Neutrophil (primary cell): ENCODE measurements around the gene HHATL.

Experiments
- H3K27ac ChIP-seq: fragments of 200-600 bp; sonication (generic); 2 replicates; pipeline ENCODE4 v1.5.1; 2016; ENCODE audit warnings: mild to moderate bottlenecking, moderate library complexity
- H3K27me3 ChIP-seq: fragments of 200-600 bp; sonication (generic); 2 replicates; pipeline ENCODE4 v1.6.0; 2016; ENCODE audit warnings: mild to moderate bottlenecking
- H3K36me3 ChIP-seq: fragments of 200-600 bp; sonication (generic); 2 replicates; pipeline ENCODE4 v1.5.1; 2017
- H3K4me1 ChIP-seq, 2 experiments: fragments of 200-600 bp in 1 of 2; sonication (generic) in 1 of 2; 1 replicate in 1 of 2; 2 replicates in 1 of 2; pipeline versions ENCODE4 v1.5.1 to v1.6.1; 2013 to 2016; ENCODE audit warnings: low read depth in 1 of 2, low read length in 1 of 2, mild to moderate bottlenecking in 1 of 2, moderate library complexity in 1 of 2; ENCODE audit not compliant: control insufficient read depth in 1 of 2, insufficient read depth in 1 of 2
- H3K4me3 ChIP-seq, 2 experiments: fragments of 200-600 bp in 1 of 2; sonication (generic) in 1 of 2; 1 replicate in 1 of 2; 2 replicates in 1 of 2; pipeline ENCODE4 v1.5.1; 2013 to 2016; ENCODE audit warnings: low read depth in 1 of 2, low read length in 1 of 2, mild to moderate bottlenecking in 1 of 2, moderate library complexity in 1 of 2
- H3K9me3 ChIP-seq: fragments of 200-600 bp; sonication (generic); 2 replicates; pipeline ENCODE4 v1.5.1; 2016
- TF ChIP-seq, protein P1 (sequence below): fragments of 200-600 bp; sonication (generic); IDR thresholded peaks from 2 replicates; pipeline ENCODE4 v1.5.1; 2016; ENCODE audit warnings: antibody characterized with exemption

The HHATL gene

DNA sequence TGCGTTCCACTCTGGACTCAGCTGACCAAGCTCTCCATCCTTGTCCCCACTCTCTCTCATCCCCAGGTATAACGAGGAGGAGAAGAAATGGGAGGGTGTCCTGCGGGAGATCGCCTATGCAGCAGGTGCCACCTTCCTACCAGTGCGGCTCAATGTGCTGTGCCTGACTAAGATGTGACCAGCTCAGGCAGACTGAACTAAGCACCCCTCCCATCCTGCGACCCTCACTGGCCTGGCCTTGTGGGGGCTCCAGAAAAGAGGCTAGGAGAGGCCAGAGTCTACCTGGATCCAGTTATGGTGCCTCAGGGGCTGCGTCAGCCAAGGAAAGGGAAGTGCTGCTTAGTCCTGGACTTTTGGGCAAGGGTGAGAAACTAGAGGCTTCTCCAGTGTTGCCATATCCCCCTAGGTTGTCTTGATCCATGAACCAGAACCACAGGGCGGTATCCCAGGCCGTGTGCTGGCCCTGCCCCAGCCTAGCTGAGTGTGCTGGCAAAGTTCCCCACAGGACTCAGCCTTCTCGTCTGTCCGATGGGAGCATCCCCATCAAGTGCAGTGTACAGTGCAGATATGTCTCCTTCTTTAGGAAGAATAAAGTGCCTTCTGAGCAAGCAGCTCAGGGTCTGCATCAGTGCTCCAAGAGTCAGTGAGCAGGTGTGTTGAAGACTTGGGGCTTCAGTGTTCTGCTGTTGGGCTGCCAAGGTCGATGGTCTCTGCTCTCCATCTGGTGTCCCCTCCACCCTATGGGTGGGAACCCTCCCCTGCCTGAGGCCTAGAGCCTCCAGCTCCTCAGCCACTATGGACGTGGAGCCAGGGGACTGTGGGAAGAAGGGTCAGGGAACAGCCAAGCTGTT is 10.6 kb downstream of the HHATL start:
- H3K9me3 ChIP-seq = no peaks in the 10 kb centered on the region
- TF ChIP-seq, protein P1, sequence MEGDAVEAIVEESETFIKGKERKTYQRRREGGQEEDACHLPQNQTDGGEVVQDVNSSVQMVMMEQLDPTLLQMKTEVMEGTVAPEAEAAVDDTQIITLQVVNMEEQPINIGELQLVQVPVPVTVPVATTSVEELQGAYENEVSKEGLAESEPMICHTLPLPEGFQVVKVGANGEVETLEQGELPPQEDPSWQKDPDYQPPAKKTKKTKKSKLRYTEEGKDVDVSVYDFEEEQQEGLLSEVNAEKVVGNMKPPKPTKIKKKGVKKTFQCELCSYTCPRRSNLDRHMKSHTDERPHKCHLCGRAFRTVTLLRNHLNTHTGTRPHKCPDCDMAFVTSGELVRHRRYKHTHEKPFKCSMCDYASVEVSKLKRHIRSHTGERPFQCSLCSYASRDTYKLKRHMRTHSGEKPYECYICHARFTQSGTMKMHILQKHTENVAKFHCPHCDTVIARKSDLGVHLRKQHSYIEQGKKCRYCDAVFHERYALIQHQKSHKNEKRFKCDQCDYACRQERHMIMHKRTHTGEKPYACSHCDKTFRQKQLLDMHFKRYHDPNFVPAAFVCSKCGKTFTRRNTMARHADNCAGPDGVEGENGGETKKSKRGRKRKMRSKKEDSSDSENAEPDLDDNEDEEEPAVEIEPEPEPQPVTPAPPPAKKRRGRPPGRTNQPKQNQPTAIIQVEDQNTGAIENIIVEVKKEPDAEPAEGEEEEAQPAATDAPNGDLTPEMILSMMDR = no peak

DNA sequence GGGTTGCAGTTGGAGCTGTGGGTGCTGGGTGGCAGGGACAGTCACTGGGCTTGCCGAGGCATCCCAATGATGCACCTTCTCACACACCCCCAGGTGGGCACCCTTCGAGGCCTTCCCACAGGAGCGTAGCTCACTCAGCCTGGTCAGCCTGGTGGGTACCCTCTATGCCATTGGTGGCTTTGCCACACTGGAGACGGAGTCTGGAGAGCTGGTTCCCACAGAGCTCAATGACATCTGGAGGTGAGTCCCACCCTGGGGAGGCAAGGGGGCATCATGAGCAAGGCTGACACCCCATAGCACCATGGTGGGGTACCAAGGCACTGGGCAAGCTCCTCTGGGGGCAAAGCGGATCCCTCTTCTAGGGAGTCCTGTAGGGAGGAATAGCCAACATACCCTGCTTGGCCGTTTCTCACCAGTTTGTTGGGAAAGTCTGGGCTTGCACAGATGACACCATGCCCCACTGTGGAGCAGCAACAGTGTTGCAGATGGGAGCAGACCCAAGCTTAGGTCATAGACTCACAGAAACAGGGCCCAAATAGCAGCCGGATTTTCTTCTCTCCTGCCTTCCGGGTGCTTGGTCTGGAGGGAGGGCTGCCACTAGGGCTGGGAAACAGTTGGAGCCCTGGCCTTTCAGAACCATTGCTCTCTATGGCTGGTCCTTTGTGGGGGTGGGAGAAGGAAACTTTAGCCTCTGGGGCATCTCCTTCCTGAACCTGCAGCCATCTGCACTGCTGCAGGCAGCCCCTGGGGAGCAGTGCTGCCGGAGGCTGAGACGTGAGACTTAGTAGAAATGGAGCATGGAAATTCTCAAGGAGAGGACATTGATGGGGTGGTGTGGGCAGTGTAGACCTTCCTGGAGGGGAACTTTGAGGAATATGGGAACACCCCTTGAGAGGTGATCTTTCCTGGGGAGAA is 11.6 kb downstream of the HHATL start:
- H3K36me3 ChIP-seq = no peaks in the 10 kb centered on the region
- peaks cover 0 to 2% of the 10 kb centered on the region in 2 experiments for H3K4me1 ChIP-seq
- no peaks in the 10 kb centered on the region for H3K9me3 ChIP-seq
- H3K4me3 ChIP-seq = no peak overlapping the region
- H3K27me3 ChIP-seq = peaks cover 63% of the 10 kb centered on the region
- no peak overlapping the region for H3K27ac ChIP-seq
- TF ChIP-seq, protein P1 = no peak

More for the DNA sequence above, 10.6 kb downstream of the HHATL start:
- Histone ChIP-seq H3K27ac (no peak overlapping the region), H3K4me1 (no peaks in the 10 kb centered on the region), H3K27me3 (peaks cover 61% of the 10 kb centered on the region), H3K4me3 (no peak overlapping the region), H3K36me3 (no peaks in the 10 kb centered on the region)

DNA sequence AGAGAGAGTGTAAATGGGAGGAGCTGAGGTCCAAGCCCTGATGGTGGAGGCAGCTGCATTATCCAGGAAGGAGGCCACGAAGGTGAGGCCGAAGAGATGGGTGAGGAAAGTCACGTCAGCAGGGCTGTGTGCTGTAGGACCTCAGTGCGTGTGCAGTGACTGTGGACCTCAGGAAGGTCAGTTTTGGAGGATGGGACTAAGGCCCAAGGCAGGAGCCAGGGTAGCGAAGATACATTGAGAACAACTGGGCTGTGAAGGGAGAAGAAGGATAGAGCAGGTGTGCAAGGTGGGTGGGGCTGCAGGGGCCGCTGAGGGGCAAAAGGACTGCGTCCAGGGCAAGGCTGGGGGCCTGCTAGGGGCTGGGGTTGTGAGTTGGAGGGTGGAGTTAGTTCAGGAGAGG is 12.4 kb downstream of the HHATL start:
- H3K4me3 ChIP-seq = no peak overlapping the region
- no peaks in the 10 kb centered on the region for H3K36me3 ChIP-seq
- peaks cover 63% of the 10 kb centered on the region for H3K27me3 ChIP-seq
- H3K27ac ChIP-seq = no peak overlapping the region
- TF ChIP-seq, protein P1 = no peak
- H3K9me3 ChIP-seq = no peaks in the 10 kb centered on the region
- H3K4me1 ChIP-seq = peaks cover 0 to 5% of the 10 kb centered on the region in 2 experiments

DNA sequence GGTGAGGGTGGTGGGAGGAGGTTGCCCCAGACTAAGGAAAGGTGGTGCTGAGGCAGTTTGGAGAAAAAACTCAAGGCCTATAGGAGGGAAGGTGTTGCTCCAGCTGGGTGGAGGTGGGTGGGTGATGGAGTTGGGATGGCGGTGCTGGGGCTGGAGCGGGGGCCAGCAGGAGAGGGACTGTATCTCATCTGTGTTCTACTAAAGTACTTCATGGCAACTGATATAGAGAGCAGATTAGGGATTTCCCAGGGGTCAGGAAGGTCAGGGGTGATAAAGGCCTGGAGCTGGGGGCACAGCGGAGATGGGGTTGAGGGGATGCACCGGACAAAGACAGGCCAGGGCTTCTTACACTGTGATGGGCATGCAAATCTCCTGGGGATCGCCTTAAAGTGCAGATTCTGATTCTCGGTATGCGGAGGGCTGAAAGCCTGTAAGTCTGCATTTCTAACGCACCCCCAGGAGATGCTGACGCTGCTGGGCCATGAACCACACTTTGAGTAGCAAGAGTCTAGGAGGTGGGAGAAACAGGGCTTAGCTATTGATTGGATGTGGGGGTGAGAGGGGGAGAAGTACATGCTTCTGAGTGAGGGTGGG is 13.1 kb downstream of the HHATL start:
- Histone ChIP-seq H3K4me3 (no peak overlapping the region), H3K4me1 (peaks cover 0 to 5% of the 10 kb centered on the region in 2 experiments), H3K36me3 (no peaks in the 10 kb centered on the region), H3K9me3 (no peaks in the 10 kb centered on the region), H3K27ac (no peak overlapping the region), H3K27me3 (peaks cover 63% of the 10 kb centered on the region)
- TF ChIP-seq, protein P1 = no peak
